Epithelial cell of proximal tubule (primary cell): ENCODE results near the gene LRP8. TPM values are rescaled to one million over a fixed set of nuclear protein-coding genes. Genes with fewer than 3 reads are reported as not detected.

Experiments used
- DNase-seq: peaks from one replicate; pipeline ENCODE4 v3.0.0-alpha.2; 2011; ENCODE audit warnings: low read depth
- H3K4me3 ChIP-seq: 2 replicates; pipeline ENCODE4 v1.5.1; 2011; ENCODE audit warnings: low read depth, mild to moderate bottlenecking, low read length
- CTCF ChIP-seq: conservative IDR thresholded peaks from 2 replicates; pipeline ENCODE4 v1.5.1; 2012; ENCODE audit warnings: low read depth, mild to moderate bottlenecking, low read length
- total RNA-seq: library from RNA; depleted of rRNA; stranded (reverse); fragments of >200 nt; gene quantifications from 2 replicates; pipeline ENCODE4 v1.2.3, GENCODE V29; 2015

LRP8 gene
- total RNA-seq, 1 donor from 2014 or later = 16.1 TPM

DNA sequence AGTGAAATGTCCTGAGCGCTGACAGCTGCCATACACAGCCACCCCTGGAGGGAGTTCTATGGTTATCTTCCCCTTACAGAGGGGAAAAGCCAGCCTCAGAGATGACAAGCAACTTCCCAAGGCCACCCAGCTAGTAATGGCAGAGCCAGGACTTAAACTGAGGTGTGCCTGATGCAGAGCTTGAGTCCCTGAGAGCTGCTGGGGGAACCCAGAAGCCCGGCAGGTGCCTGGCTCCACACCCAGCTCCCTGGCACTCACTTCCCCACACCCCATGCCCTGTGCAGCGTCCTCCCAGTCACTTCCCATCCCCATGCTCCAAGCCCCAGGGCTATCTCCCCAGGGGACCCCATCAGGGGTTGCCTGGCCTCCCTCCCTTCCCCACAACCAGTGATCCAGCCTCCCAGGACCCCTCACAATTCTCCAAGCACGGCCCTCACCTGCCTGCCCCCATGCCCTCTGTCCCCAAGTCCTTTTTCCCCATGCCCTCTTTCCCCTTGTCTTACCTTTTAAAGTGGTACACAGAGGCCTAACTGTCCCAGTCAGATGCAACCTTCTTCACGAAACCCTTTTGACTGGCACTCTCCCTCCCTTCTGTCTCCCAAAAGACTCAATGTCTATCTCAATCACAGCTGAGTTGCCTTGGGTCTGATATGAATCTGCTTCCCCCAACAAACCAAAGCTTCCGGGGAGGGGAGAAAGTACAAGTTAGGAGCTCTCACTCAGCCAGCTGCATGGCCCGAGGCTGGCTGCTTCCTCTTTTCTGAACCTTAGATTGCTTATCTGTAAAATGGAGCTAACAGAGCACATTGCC, 39.8 kb upstream of the LRP8 start:
- H3K4me3 ChIP-seq = no peak overlapping the region
- DNase-seq = no peak
- TF ChIP-seq CTCF = no peak

DNA sequence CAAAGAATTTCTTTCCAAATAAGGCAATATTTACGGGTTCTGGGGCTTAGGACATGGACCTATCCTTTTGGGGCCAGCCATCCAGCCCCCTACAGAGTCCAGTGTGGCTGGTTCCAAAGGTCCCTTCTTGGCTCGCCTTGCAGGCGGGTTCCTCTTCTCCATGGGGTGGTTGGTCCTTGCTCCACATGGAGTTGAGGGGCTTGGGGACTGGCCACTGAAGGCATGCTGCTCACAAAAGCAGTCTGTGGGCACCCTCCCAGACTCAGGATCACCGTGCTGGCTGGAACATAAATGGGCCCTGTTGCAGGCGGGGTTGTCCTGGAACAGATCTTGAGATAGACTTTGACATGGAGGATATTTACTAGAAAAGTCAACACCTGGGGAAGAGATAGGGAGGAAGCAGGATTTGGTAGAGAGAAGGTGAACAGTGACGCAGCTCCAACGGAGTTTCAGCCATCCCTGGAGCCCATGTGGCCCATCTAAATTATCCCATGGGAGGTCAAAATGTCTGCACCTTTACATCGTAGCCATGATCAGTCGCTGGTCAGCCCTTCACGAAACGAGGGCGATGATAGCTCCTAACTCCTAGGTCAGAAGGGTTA, 39.1 kb upstream of the LRP8 start:
- no peak for DNase-seq
- TF ChIP-seq CTCF = no peak
- no peak overlapping the region for H3K4me3 ChIP-seq

- no peak for DNase-seq
- no peak for TF ChIP-seq CTCF
Observed at GRCh38 chr1:53365437-53366063, 37.7 kb upstream of the LRP8 start.

DNA sequence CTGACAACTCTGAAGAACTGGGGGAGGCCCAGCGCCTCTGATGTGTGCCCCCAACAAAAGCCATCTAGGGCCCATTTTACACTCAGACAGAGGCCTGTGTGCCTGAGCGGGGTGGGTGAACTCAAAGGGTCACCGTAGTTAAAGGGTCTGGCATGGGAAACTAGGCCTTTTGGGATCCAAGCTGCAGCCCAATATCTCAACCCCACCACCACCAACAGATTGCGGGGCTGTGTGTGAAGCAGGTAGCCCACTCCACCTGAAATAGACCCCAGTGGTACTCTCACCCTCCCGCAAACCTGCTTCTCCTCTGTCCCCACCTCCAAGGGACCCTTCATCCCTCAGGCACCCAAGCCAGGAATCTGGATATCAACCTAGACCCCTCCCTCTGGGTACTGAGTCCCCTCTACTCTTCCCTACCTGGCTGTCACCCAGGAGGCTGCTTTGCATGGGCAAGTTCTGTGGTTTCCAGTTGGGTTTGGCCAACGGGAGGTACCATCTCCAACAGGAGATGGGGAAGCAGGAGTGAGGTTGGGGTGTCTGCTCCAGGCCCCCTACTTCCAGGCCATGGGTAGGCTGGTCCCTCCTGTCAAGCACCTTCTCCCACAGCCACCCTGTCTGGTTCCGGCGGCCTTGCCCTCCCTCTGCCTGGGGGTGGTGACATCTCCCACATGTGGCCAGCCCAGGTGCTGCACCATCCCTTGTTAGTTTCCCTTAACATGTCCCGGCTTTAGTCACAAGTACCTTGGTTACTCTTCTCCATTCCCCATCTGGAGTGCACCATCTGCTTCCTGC, 35.2 kb upstream of the LRP8 start:
- DNase-seq = no peak
- TF ChIP-seq CTCF = no peak
- H3K4me3 ChIP-seq = no peak overlapping the region

More at GRCh38 chr1:53365437-53366063, 37.7 kb upstream of the LRP8 start:
- no peak overlapping the region for H3K4me3 ChIP-seq

GRCh38 chr1:53362270-53362669, 34.4 kb upstream of the LRP8 start:
- DNase-seq = no peak
- H3K4me3 ChIP-seq = no peak overlapping the region
- TF ChIP-seq CTCF = no peak

- TF ChIP-seq CTCF = no peak
- H3K4me3 ChIP-seq = no peak overlapping the region
- no peak for DNase-seq
Observed at GRCh38 chr1:53361541-53361961, 33.7 kb upstream of the LRP8 start.
